H4 (cell line): ENCODE data around the gene DUSP5. TPM values are rescaled to one million over a fixed set of nuclear protein-coding genes. Genes with fewer than 3 reads are reported as not detected.

ENCODE experiments used
- DNase-seq: peaks from one replicate; pipeline ENCODE4 v3.0.0-alpha.2; 2015; ENCODE audit warnings: low spot score
- total RNA-seq: library from RNA; depleted of rRNA; stranded (reverse); fragments of >200 nt; shearing (Covaris generic); gene quantifications from 2 replicates; pipeline ENCODE4 v1.2.3, GENCODE V29; 2014; rRNA removed

The DUSP5 gene
- total RNA-seq, 1 experiment from 2014 or later: 10.5 TPM

- no peak for DNase-seq
Measured at GRCh38 chr10:110546077-110546476, 48.4 kb downstream of the DUSP5 start.

DNA sequence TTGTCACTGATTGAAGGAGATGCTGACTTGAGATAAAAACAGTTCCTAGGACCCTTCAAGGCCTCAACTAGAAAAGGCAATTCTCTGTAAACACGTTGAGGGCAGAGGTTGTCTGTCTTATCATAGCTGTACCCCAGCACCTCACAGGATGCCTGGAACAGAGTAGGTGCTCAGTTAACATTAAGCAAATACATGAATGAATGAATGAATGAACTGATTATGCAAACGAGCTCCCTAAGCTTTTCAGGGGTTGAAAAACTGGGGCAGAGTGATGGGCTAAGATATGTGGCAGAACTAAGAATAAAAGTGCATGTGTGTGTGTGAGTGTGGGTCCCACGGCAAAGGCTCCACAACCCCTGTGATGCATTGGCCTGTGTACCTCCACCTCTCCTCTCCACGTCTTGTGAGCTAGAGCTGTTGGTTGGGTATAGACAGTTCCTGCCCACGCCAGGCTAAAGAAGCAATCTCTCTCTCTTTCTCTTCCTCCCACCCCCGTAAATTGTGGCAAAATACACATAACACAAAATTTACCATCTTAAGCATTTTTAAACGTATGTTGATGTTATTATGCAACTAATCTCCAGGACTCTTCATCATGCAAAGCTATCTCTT, 48.9 kb downstream of the DUSP5 start:
- DNase-seq: no peak

- DNase-seq: peak; percentile 76
Measured at GRCh38 chr10:110547139-110547761, 49.5 kb downstream of the DUSP5 start.

DNA sequence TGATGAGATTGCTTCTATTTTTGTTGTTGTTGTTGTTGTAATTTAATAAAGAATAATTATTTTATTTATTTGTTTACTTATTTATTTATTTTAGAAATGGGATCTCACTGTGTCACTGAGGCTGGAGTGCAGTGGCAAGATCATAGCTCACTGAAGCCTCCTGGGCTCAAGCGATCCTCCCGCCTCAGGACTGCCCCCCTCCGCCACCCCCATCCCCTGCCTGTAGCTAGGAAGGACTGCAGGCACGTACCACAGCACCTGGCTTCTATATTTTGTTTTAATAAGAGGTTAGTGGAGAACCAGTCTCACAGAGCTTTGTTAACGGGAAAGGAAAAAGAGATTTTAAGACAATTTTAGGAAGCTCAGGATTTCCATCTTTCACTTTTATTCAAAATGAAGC, 50.3 kb downstream of the DUSP5 start:
- no peak for DNase-seq

- DNase-seq: no peak
Measured at GRCh38 chr10:110549211-110549610, 51.5 kb downstream of the DUSP5 start.

- DNase-seq: no peak
Measured at GRCh38 chr10:110553905-110554304, 56.2 kb downstream of the DUSP5 start.

DNA sequence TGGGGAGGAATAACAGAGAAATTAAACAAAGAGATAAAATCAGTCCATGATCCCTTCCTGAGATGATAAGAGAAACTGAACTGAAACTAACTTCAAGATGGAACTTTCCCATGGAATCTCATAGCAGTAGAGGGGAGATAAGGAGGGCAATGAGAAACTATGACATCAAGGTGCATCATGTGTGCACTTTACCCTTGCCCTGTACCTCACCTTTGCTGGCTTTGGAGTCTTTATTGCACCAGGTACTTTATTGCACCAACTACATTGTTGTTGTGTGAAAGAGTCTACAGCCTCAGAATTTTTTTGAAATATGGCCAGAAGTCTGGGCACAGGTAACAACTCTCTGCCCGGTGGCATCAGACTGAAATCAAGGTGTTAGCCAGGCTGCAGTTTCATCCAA, 58.6 kb downstream of the DUSP5 start:
- no peak for DNase-seq

DNA sequence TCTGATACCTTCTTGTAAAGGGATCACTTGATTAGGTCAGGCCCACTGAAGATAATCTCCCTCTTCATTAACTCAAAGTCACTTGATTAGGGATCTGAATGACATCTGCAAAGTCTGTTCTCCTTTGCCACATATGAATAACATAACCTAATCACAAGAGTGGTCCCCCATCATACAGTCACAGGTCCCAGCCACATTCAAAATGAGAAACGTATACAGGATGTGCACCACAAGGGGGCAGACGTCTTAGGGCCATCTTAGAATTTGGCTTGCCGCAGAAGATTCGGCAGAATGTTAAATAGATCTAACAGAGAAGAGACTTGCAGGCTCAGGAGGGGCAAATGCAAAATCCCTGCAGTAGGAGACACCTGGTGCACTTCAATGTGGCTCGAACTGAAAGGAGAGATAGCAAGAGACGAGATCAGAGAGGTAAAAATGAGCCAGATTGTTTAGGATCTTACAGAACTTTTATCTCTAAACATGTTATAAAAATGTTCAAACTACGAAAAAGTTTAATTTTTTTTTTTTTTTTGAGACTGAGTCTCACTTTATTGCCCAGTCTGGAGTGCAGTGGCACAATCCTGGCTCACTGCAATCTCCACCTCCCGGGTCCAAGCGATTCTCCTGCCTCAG, 59.4 kb downstream of the DUSP5 start:
- DNase-seq: peak; percentile 49

GRCh38 chr10:110558041-110558440, 60.3 kb downstream of the DUSP5 start:
- DNase-seq: no peak

DNA sequence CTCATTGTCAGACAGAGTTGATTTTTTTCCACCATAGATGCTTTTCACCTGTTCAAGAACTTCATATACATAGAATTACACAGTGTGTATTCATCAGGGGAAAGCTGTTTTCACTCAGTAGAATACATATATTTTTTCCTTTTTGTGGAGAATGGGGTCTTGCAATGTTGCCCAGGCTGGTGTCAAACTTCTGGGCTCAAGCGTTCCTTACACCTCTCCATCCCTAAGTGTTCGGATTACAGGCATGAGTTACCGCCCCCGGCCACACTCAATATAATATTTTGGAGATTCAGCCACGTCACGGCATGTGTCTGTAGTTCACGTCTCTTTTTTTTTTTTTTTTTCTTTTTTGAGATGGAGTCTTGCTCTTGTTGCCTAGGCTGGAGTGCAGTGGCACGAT, 62.3 kb downstream of the DUSP5 start:
- no peak for DNase-seq

Other genes starting within 250 kb of the DUSP5 start
- 7.8 and 8.3 TPM in 2 replicates for gene SMNDC1, start 193.0 kb upstream of the DUSP5 start, total RNA-seq
- 28.9 and 32.9 TPM in 2 replicates for gene SMC3, start 69.8 kb downstream of the DUSP5 start, total RNA-seq
- 4.2 and 4.6 TPM in 2 replicates for gene RBM20, start 146.4 kb downstream of the DUSP5 start, total RNA-seq